ENCODE results near the gene ATG4C. TPM values are rescaled to one million over a fixed set of nuclear protein-coding genes. Genes with fewer than 3 reads are reported as not detected.

The ATG4C gene
- total RNA-seq, 2 donors from 2014 or later, result 9.9 to 21.1 TPM

- H3K4me1 ChIP-seq (ENCODE audit: control insufficient read depth in 1 of 2, low read depth in 2 of 2), result no peaks in the 10 kb centered on the region
- no peak overlapping the region for H3K27ac ChIP-seq
- no peaks in the 10 kb centered on the region for H3K36me3 ChIP-seq
- H3K27me3 ChIP-seq (replicated peaks; ENCODE audit: insufficient read depth), result no peaks in the 10 kb centered on the region
- no peak for ATAC-seq (ENCODE audit: insufficient number of reproducible peaks, low FRiP score, low read depth)
- TF ChIP-seq, protein P1, sequence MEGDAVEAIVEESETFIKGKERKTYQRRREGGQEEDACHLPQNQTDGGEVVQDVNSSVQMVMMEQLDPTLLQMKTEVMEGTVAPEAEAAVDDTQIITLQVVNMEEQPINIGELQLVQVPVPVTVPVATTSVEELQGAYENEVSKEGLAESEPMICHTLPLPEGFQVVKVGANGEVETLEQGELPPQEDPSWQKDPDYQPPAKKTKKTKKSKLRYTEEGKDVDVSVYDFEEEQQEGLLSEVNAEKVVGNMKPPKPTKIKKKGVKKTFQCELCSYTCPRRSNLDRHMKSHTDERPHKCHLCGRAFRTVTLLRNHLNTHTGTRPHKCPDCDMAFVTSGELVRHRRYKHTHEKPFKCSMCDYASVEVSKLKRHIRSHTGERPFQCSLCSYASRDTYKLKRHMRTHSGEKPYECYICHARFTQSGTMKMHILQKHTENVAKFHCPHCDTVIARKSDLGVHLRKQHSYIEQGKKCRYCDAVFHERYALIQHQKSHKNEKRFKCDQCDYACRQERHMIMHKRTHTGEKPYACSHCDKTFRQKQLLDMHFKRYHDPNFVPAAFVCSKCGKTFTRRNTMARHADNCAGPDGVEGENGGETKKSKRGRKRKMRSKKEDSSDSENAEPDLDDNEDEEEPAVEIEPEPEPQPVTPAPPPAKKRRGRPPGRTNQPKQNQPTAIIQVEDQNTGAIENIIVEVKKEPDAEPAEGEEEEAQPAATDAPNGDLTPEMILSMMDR (IDR thresholded peaks at IDR 0.05), result no peak
- DNase-seq (ENCODE audit: low spot score), result no peak
- H3K9me3 ChIP-seq, result peaks cover 3% of the 10 kb centered on the region
- H3K4me3 ChIP-seq, result no peak overlapping the region
Measured at GRCh38 chr1:62879962-62880361, 96.0 kb downstream of the ATG4C start.

- Histone ChIP-seq H3K4me1 (ENCODE audit: control insufficient read depth in 1 of 2, low read depth in 2 of 2) (no peaks in the 10 kb centered on the region), H3K36me3 (no peaks in the 10 kb centered on the region), H3K27ac (no peak overlapping the region), H3K4me3 (no peak overlapping the region), H3K9me3 (peaks cover 3% of the 10 kb centered on the region), H3K27me3 (replicated peaks; ENCODE audit: insufficient read depth) (no peaks in the 10 kb centered on the region)
- ATAC-seq (ENCODE audit: insufficient number of reproducible peaks, low FRiP score, low read depth) (no peak), DNase-seq (ENCODE audit: low spot score) (no peak)
- TF ChIP-seq, protein P1 (IDR thresholded peaks at IDR 0.05), result no peak
Measured at GRCh38 chr1:62882201-62883104, 98.5 kb downstream of the ATG4C start.

DNA sequence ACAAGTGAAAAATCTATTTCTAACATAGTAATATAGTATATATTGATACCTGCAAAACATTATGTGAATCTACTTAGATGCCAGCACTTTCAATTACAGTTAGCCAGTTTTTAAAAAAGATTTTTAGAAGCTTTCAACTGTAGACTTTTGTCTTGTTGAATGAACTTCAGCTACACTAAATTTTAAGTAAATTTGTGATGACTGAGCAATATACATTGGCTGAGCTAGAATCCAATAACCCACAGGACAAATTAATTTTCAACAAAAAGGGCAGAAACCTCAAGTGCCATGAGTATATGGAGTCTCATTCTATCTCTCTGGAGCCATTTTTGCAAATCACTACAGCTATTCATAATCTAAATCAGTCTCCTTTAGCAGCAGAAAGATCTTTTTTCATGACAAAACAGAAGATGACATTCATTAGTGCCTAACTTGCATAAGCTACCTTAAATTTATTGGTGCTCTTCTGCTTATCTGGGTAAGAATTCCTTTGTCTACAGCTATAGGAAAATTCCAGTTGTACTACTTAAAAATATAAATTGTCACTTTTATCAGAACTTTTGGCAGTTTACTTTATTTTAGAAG lies 100.3 kb downstream of the ATG4C start:
- TF ChIP-seq, protein P1 (IDR thresholded peaks at IDR 0.05), result no peak
- ATAC-seq (ENCODE audit: insufficient number of reproducible peaks, low FRiP score, low read depth) (no peak), DNase-seq (ENCODE audit: low spot score) (no peak)
- Histone ChIP-seq H3K27ac (no peak overlapping the region), H3K4me1 (ENCODE audit: control insufficient read depth in 1 of 2, low read depth in 2 of 2) (no peaks in the 10 kb centered on the region), H3K27me3 (replicated peaks; ENCODE audit: insufficient read depth) (no peaks in the 10 kb centered on the region), H3K4me3 (no peak overlapping the region), H3K36me3 (no peaks in the 10 kb centered on the region), H3K9me3 (peaks cover 3% of the 10 kb centered on the region)

- Histone ChIP-seq H3K9me3 (no peaks in the 10 kb centered on the region), H3K27ac (no peak overlapping the region), H3K4me3 (no peak overlapping the region), H3K27me3 (replicated peaks; ENCODE audit: insufficient read depth) (no peaks in the 10 kb centered on the region), H3K4me1 (ENCODE audit: control insufficient read depth in 1 of 2, low read depth in 2 of 2) (no peaks in the 10 kb centered on the region), H3K36me3 (no peaks in the 10 kb centered on the region)
- ATAC-seq (ENCODE audit: insufficient number of reproducible peaks, low FRiP score, low read depth) (no peak), DNase-seq (ENCODE audit: low spot score) (no peak)
- TF ChIP-seq, protein P1 (IDR thresholded peaks at IDR 0.05), result no peak
Measured at GRCh38 chr1:62887799-62888507, 104.0 kb downstream of the ATG4C start.

All from thoracic aorta (tissue), 2 donors.